GM21528 (cell line): Measurements from ENCODE around the gene RNF212.
"Not testable (repeated sequence)": the region's sequence is repeated elsewhere in the genome, so short reads cannot be mapped to it uniquely, and the experiment has no call there.

Experiments
- ATAC-seq: cut with Tn5 transposase; IDR thresholded peaks from one replicate; pipeline ENCODE4 v1.9.1; 2021; ENCODE audit warnings: mild to moderate bottlenecking, moderate library complexity; ENCODE audit not compliant: unreplicated experiment, low FRiP score

Gene RNF212, protein sequence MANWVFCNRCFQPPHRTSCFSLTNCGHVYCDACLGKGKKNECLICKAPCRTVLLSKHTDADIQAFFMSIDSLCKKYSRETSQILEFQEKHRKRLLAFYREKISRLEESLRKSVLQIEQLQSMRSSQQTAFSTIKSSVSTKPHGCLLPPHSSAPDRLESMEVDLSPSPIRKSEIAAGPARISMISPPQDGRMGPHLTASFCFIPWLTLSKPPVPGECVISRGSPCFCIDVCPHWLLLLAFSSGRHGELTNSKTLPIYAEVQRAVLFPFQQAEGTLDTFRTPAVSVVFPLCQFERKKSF

DNA sequence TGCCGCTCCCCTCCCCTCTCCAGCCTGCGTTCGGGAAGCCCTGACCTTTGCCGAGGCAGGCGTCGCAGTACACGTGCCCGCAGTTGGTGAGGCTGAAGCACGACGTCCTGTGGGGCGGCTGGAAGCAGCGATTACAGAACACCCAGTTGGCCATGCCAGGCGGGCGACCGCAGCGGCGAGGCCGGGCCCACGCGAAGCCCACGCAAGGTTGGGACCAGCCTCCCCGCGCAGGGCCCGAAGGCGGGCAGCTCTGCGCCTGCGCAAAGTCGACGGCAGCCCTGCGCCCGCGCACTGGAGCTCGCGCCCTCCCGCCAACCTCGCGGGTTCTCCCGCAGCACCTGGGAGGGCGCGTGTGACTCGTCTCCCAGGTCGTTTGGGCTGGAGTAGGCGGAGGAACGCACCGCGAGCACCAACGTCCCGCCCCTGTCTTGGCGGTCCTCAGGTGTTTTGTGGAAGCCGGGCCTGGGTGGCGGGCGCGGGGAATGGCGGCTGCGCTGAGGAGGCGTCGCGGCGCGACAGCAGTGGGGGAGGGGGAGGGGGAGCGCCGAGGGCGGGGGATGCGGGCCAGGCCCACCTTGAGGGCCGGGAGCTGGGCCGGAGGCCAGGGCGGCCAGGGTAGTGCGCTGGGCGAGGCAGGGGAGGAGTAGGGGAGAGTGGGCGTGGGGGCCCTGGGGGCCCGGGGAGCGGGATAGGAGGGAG is at the start of gene RNF212:
Gene RNF212, minus strand, starts transcription at position 254 of the 699 bp plus-strand sequence. Its CDS starts 100 bp downstream, at position 154.
- no peak for ATAC-seq

DNA sequence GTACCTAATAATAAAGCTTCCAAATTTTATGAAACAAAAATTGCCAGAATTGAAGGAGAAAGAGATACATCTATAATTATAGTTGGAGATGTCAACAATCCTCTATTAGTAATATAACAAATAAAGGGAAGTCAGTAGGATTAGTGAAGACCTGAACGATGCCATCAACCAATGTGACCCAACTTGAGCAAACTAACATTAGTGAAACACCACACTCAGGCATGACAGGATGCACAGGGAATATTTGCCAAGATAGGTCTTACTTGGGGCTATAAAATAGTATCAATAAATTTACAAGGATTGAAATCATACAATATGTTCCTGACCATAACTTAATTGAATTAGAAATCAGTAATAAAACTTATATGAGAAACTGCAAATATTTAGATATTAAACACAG is 47.0 kb upstream of the RNF212 start:
- no peak for ATAC-seq

DNA sequence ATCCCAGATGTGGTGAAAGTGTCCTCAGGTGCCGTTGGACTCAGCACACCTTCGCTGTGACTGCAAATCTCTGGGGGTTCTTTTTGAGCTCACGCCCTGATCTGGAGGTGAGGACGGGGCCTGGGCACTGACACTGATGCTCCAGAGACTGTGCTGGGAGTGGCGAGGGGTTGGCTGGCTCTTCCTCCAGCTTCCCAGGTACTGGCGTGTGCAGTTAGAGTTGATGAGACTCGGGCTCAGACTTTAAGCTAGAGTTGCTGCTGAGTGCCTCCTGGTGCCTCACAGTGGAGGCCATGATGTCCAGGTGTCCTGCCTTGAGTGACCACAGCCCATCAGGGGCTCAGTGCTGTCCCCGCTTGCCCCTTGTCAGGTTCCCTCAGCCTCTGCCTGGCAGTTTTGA is 42.7 kb upstream of the RNF212 start:
- no peak for ATAC-seq

DNA sequence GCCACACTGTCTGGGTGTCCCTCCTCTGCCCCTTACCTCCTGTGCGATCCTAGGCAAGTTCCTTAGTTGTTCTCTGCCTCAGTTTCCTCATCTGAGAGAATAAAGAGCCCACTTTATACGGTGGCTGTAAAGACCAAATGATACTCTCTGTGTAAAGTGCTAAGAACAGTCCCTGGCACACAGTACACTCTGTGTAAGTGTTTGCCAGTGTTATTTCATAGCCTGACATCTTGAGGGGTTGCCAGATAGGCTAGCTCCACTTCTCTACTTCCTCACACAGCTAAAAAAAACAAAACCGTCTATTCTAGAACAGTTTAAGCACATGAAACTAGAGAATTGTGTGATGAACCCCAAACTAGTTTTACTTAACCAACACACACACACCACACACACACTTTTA is 42.0 kb upstream of the RNF212 start:
- ATAC-seq: no peak

DNA sequence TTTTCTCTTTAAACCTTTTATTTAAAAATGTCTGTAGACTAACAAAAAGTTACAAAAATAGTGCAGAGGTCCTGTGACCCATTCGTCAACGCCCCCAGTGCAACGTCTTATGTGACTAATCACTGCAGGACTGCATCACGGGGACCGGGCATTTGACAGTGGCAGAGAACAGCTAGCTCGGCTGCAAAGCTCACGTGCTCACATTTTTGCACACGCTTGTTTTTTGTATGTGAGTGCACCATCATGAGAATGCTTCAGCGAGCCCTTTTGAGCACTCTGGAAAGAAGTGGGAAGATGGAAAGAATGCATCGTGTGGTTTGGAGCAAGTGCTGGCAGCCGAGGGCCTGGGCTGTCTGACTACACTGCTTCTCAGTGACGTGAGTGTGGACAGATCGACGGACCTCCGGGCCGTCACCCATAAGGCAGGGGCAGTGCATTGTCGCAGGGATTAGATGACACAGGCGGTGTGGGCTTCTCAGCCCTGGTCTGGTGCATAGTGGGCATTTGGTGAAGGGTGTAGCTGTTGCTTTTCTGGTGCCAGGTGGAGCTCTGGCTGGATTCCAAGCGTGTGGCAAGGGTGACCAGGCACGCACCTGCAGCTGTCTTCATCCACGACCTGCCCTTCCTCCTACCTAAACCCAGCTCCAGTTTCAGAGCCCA is 41.3 kb upstream of the RNF212 start:
- ATAC-seq: no peak

DNA sequence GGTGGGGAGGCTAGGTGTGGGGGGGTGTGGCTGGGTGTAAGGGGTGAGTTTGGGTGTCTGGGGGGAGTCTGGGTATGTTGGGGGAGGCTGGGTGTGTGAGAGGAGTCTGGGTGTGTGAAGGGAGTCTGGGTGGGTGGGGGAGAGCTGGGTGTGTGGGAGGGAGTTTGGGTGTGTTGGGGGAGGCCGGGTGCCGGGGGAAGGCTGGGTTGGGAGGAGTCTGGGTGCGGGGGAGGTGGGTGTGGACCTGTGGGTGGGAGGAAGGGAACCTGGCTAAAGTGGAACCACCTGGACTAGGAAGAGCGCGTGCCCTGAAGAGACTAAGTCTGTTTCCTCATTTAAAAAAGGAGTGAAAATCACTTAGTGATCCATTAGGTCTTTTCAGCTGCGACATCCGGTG is 40.8 kb upstream of the RNF212 start:
- ATAC-seq: no peak

DNA sequence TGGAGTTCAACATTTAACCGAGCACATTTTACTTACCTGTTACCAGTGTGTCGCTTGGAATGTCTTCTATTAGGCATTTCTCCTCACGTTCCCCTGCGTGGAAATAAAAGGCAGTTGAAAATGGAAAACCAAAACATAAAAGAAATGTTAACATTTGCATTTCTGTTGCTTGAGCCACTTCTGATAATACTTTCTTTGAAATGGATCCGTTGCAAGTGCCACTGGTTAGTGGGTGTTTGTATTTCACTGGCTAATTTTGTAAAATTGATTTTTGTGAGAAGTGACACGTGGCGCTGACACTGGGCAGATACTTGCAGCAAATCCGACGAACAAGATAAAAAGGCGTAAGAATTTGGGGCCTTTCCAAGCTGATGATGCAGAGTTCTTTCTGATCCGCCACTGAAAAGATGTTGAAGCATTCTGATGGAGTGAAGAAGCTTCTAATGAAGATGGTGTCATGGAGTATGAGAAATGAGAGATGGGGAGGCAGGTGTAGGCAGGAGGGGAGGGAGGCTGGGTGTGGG is 40.3 kb upstream of the RNF212 start:
- ATAC-seq: no peak

DNA sequence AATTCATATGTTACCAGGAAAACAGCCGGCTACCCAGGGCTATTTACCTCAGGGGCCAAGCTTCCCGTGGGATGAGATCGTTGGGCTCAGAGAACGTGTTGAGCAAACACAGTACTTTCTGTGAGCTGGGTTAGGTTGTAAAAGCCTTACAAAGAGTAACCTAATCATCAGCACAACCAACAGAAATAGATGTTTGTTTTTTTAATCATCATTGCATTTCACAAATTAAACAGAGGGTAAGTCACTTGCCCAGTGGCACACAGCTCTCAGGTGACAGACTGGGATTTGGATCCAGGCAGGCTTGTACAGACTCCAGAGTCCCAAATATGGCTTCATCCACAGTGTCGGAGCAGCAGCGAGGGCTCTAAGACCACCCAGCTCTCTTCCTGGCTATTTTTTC is 38.9 kb upstream of the RNF212 start:
- no peak for ATAC-seq

DNA sequence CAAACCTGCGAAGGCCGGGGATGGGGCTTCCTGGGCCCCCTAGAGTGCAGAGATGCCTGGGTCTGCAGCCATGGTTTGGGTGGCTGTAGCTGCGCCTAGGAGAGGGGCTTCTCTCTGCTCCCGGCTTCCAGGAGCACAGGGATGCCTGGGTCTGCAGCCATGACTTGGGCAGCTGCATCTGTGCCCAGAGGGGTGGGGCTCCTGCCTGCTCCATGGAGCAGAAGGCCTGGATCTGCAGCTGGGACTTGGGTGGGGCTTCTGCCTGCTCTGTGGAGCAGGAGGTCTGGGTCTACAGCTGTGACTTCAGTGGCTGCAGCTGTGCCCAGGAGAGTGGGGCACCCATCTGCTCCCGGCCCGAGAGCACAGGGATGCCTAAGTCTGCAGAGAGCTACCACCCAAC is 38.2 kb upstream of the RNF212 start:
- ATAC-seq: no peak

DNA sequence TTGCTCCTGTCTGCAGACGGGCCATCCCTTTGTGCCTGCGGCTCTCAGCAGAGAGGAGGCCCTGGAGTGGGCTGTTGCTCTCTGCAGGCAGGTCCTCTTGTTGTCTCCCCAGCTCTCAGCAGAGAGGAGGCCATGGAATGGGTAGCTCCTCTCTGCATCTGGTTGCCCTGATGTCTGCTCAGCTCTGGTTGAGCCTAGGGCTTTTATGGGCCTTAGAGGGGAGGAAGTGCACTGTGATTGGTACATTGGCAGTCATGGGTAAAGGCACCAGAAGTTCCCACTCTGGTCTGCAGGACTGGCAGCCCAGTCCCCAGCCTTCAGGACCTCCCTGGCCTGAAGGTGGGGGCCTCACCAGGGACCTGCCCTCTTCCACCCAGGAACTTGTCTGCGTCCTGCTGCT is 37.5 kb upstream of the RNF212 start:
- ATAC-seq: no peak

DNA sequence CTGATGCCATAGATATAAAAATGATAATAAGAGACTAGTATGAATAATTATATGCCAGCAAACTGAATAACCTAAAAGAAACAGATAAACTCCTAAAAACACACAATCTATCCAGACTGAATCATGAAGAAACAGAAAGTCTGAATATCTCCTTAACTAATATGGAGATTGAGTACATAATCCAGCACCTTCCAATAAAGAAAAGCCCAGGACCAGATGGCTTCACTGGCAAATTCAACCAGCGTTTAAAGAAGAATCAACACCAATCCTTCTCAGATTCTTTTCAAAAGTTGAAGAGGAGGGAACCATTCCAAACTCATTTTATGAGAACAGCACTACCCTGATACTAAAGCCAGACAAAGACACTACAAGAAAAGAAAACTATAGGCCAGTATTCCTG is 26.5 kb upstream of the RNF212 start:
- ATAC-seq: no peak

DNA sequence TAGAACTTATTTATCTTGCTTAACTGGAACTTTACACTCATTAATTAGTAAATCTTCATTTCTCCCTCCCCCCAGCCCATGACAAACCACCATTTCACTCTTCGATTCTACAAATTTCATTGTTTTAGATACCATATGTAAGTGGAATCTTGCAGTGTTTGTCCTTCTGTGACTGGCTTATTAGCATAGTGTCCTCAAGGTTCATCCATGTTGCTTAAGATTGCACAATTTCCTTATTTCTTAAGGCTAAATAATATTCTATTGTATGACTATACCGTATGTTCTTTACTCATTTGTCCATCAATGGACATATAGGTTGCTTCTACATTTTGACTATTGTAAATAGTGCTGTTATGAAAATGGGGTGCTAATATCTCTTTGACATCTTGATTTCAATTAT is 24.5 kb upstream of the RNF212 start:
- no peak for ATAC-seq

DNA sequence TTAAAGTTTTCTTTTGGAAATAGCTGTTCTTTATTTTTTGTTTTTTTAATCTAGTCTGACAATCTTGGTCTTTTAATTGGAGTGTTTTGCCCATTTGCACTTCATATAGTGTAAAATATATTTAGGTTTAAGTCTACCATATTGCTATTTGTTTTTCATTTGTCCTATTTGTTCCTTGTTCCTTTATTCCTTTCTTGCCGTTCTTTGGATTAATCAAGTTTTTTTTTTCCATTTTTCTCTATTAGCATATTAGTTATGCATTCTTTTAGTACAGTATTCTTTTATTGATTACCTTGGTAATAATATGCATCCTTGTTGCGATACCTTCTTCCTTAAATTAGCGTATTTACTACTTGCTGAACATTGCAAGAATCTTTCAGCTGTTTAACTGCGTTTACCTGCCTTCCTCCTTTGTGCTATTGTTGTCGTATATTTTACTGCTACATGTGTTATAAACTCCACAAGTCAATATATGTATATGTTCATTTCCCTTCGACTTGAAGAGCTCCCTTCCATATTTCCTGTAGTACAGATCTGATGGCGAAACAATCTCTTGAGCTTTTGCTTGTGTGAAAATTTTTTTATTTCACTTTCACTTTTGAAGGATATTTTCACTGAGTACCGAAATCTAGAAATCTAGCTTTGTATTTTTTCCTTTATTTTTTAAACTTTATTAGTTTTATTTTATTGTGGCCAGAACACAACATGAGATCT is 23.9 kb upstream of the RNF212 start:
- ATAC-seq: no peak

DNA sequence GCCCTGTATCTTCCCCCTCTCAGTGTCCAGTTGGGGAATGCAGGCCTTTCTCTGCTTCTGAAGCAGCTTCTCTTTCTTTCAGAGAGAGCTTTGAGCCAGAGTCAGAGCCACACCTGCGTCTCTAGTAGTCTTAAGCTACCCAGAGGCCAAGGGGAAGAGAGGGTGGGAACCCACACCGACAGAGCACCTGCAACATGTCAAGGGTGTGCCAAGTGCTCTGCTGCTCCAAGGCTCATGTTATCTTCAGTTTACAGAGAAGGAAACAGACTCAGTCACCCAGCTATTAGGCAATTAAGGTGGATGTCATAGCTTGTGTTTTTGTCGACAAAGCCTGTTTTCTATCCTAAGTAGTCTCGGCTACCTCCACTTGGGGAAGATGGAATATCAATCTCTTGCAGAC is 22.7 kb upstream of the RNF212 start:
- ATAC-seq: no peak

DNA sequence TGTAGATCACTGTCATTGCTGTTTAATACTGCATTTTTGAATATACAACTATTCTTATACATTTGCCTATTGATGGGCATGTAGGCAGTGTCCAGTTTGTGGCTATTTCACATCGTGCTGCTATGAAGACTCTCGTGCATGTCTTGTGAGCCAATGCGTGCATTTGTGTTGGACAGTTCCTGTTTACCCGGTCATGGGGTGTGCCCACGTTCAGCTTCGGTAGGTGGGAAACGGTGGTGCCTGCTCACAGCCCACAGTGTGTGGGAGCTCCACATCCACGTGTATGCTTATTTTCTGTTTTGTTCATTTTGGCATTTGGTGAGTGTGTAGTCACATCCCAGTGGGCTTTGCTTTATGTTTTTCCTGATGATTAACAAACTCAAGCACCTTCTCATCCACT is 19.7 kb upstream of the RNF212 start:
- no peak for ATAC-seq

DNA sequence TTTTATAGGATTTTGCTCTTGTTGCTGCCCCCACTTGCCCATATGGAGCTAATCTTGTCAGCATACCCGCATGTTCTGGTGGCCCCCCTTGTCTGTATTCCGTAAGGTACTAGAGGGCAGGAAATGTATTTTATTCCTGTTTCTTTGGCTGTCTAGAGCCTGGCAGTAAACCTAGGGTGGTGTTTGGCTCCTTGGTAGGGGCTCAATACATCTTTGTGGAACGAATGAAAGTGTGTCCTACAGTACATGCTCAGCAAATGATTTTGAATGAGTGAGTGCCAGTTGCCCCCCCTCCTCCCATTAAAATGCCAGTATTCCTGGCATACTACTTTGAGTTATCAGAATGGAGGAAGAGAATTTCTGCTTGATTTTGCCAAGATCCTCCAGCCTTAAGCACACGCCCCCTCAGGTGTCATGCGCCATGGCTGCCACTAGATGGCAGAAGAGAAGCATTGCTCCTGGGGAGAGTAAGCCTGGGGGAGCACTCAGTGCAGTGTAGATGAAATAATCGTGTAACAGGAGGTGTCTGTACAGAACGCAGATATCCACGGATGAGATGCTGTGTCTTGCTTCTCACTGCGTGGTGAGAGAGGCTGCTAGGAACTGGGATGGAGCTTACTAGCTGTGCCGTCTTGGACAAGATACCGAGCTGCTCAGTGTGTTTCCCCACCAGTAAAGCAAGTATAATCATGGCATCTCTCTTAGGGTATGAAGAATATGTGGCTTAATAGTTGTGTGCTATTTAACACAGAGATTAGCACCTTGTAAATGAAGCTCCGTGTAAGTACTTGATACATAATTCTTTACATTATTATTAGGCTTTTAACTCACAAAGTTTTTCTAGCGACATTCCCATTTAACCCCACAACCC is 17.2 kb upstream of the RNF212 start:
- ATAC-seq: no peak

DNA sequence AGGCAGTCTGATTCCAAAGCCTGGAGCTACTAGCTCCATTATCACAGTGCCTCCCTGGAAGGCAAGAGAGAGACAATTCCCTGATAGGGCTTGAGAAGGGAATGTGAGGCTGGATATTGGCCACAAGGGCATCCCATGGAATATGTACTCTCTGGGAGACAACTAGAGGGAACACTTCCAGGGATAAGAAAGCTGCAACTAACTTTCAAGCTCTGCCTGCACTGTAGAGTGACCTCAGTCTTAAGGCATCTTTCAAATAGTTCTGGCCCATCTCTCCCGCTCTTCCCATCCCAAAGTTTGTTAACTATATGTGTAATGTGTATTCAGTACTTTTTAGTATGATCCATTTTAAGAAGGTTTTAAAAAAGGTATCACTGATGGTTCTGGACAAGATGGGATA is 13.1 kb upstream of the RNF212 start:
- no peak for ATAC-seq

DNA sequence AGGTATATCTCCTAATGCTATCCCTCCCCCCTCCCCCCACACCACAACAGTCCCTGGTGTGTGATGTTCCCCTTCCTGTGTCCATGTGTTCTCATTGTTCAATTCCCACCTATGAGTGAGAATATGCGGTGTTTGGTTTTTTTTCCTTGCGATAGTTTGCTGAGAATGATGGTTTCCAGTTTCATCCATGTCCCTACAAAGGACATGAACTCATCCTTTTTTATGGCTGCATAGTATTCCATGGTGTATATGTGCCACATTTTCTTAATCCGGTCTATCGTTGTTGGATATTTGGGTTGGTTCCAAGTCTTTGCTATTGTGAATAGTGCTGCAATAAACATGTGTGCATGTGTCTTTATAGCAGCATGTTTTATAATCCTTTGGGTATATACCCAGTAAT is 12.1 kb upstream of the RNF212 start:
- not testable (repeated sequence) for ATAC-seq

DNA sequence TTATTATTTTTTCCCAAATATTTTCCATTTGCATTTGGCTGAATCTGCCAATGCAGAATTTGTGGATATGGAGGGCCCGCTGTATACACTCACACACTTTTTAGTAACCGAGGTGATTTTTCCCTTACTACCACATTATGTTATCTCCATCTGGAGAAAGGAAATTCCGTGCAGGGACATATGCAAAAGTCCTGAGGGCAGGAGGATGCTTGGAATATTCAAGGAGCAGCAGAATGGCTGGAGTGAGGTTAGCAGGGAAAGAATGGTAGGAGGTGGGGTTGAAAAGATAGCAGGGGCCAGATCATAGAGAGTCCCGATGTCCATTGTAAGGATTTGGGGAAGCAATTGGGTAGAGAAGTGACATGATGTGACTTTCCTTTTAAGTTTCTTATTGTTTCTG is 11.5 kb upstream of the RNF212 start:
- no peak for ATAC-seq

DNA sequence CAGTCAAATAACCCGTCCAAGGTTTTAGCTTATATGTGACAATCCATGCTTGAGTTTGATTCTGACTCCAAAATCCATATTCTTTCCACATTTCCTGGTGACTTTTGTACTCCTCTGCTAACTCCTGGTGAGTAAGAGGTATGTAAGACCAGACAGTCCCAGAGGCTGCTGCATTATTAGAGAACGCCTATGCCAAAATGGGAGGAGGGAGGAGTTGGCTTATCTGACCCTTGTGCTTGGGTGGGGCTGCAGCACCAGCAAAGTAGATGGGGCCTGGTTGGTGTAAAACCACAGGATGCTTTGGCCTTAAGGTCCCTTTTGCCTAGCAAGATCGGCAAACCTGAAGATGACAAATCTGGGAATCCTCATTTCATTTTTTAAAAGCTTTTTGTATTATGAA is 9.1 kb upstream of the RNF212 start:
- no peak for ATAC-seq
